ENCODE measurements around the gene ARID4B. TPM values are rescaled to one million over a fixed set of nuclear protein-coding genes. Genes with fewer than 3 reads are reported as not detected.

ARID4B gene
- total RNA-seq, 4 donors from 2014 or later = 11.5 to 18.8 (median 16.5) TPM

- H3K36me3 ChIP-seq = peaks cover 0 to 16% of the 10 kb centered on the region in 2 donors
Measured at GRCh38 chr1:235124665-235125064, 203.3 kb downstream of the ARID4B start.

GRCh38 chr1:235124111-235124510 is 203.9 kb downstream of the ARID4B start:
- in situ Hi-C loops (cut with MboI; ENCODE audit: low sequenced_read_pairs in 4 of 4) = loop anchor here in 1 of 4 donors (25.0 kb wide), 1 partner anchor 288 kb away; no protein-coding TSS in a partner anchor
- DNase-seq (no peak), ATAC-seq (no peak)
- H3K27ac ChIP-seq = no peak overlapping the region
- no peaks in the 10 kb centered on the region for H3K27me3 ChIP-seq
- no peak overlapping the region for H3K4me3 ChIP-seq
- no peaks in the 10 kb centered on the region for H3K9me3 ChIP-seq
- H3K4me1 ChIP-seq = peaks cover 15 to 19% of the 10 kb centered on the region in 2 donors
- intact Hi-C loops (cut with DNase I; ENCODE audit: low total_unique reads) = loop anchor here (10.0 kb wide), 1 partner anchor 201 kb away; the partner anchor contains the start of genes ARID4B and GGPS1
- H3K36me3 ChIP-seq = peaks cover 0 to 21% of the 10 kb centered on the region in 2 donors
- TF ChIP-seq POLR2A (IDR thresholded peaks at IDR 0.05) (no peak), CTCF (IDR thresholded peaks at IDR 0.05 in 4 of 5, conservative IDR thresholded peaks at IDR 0.05 in 1 of 5) (no peak)

More at GRCh38 chr1:235124665-235125064, 203.3 kb downstream of the ARID4B start:
- intact Hi-C loops (cut with DNase I; ENCODE audit: low total_unique reads) = loop anchor here (5.0 to 10.0 kb wide), 2 partner anchors 200 to 378 kb away; partner anchors contain the start of genes ARID4B, B3GALNT2 and GGPS1
- peaks cover 18 to 19% of the 10 kb centered on the region in 2 donors for H3K4me1 ChIP-seq
- no peaks in the 10 kb centered on the region for H3K9me3 ChIP-seq
- H3K27me3 ChIP-seq = no peaks in the 10 kb centered on the region
- TF ChIP-seq CTCF (IDR thresholded peaks at IDR 0.05 in 4 of 5, conservative IDR thresholded peaks at IDR 0.05 in 1 of 5) (no peak), POLR2A (IDR thresholded peaks at IDR 0.05) (no peak)
- no peak overlapping the region for H3K27ac ChIP-seq
- ATAC-seq (no peak), DNase-seq (no peak)
- no peak overlapping the region for H3K4me3 ChIP-seq
- in situ Hi-C loops (cut with MboI; ENCODE audit: low sequenced_read_pairs in 4 of 4) = loop anchor here in 1 of 4 donors (25.0 kb wide), 1 partner anchor 288 kb away; no protein-coding TSS in a partner anchor

GRCh38 chr1:235122348-235122747 is 205.6 kb downstream of the ARID4B start:
- no peak for TF ChIP-seq POLR2A (IDR thresholded peaks at IDR 0.05)
- TF ChIP-seq CTCF (IDR thresholded peaks at IDR 0.05 in 4 of 5, conservative IDR thresholded peaks at IDR 0.05 in 1 of 5) = no peak
- ATAC-seq (no peak), DNase-seq (no peak)
- Histone ChIP-seq H3K27me3 (no peaks in the 10 kb centered on the region), H3K4me1 (peaks cover 9 to 15% of the 10 kb centered on the region in 2 donors), H3K36me3 (peaks cover 0 to 38% of the 10 kb centered on the region in 2 donors), H3K4me3 (no peak overlapping the region), H3K27ac (no peak overlapping the region), H3K9me3 (no peaks in the 10 kb centered on the region)
- in situ Hi-C loops (cut with MboI; ENCODE audit: low sequenced_read_pairs in 4 of 4) (loop anchor here in 1 of 4 donors (25.0 kb wide), 1 partner anchor 290 kb away; no protein-coding TSS in a partner anchor), intact Hi-C loops (cut with DNase I; ENCODE audit: low total_unique reads) (loop anchor here (10.0 kb wide), 1 partner anchor 202 kb away; the partner anchor contains the start of genes ARID4B and GGPS1)

Small RNAs within 50 kb of the gene (microRNA-seq; reads per million reads assigned to microRNA genes)
- 0 reads per million in 2 donors for gene MIR4753 (ENCODE audit: borderline replicate concordance in 2 of 2)

Other genes starting within 250 kb of the ARID4B start
- gene TOMM20, start 199.3 kb downstream of the ARID4B start, total RNA-seq = 10 to 100 TPM; 51.7 to 71.8 (median 62.3) TPM
- gene RBM34, start 166.9 kb downstream of the ARID4B start, total RNA-seq = 100 to 1,000 TPM in 1 of 4 donors, 10 to 100 TPM in 3; 44.8 to 136 (median 66.8) TPM
- 10 to 100 TPM; 14.5 to 21.9 (median 17.7) TPM for gene GGPS1, start 391 bp upstream of the ARID4B start, total RNA-seq
- gene TBCE, start 39.2 kb upstream of the ARID4B start, total RNA-seq = 10 to 100 TPM; 24.4 to 47.6 (median 29.2) TPM
- gene B3GALNT2, start 176.3 kb upstream of the ARID4B start, total RNA-seq = 10 to 100 TPM; 28.8 to 35.3 (median 32.4) TPM